NT2/D1 (cell line): ENCODE data around the gene HRH2.

ENCODE experiments used
- SUZ12 ChIP-seq: IDR thresholded peaks from 2 replicates; pipeline ENCODE4 v1.6.1; 2011; ENCODE audit not compliant: insufficient read length, insufficient read depth; ENCODE audit errors: extremely low read depth
- YY1 ChIP-seq: IDR thresholded peaks from 2 replicates; pipeline ENCODE4 v1.6.1; 2011; ENCODE audit not compliant: insufficient read length, insufficient read depth
- ZNF274 ChIP-seq: IDR thresholded peaks from 2 replicates; pipeline ENCODE4 v1.6.1; 2011; ENCODE audit warnings: mild to moderate bottlenecking, low read depth, low read length

DNA sequence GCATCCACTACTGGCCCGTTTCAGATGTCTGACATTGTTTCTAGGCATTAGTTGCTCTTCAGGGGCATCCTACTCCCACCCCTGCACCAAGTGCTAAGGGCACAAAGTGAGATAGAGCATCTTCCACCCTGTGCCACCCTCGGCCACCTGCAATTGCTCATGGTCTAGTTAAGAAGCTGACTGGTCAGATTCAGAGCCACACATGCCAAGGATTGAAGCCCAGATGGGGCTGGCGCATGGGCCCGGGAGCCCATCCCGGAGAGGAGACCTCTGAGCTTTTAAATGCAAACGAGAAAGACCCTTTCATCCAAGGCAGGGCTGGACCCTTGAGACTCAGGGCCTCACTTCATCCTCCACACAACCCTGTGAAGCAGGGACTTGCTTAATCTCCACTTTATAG lies 28.5 kb downstream of the HRH2 start:
- TF ChIP-seq SUZ12 (no peak), YY1 (no peak), ZNF274 (no peak)
